ENCODE measurements around the gene PMAIP1.

The PMAIP1 gene

DNA sequence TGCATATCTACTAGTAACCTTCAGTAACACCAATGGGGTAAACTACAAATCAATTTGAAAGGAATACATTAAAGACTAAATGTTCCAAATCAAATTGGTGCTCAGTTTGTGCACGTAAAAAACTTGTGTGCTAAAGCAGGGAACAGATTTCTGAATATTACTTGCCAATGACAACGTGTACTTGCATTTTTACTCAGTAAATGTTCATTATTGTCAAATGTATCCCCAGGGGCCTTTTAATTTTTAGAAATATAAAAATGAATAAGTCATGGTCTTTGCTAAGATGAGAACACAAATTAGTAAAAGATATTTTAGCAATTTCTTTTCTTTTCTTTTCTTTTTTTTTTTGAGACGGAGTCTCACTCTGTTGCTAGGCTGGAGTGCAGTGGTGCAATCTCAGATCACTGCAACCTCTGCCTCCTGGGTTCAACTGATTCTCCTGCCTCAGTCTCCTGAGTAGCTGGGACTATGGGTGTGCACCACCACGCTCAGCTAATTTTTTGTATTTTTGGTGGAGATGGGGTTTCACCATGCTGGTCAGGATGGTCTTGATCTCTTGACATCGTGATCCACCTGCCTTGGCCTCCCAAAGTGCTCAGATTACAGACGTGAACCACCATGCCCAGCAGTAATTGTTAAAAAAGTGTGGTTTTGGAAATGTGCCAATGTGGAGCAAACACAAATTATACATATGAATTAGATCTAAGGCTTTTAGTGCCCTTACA is 52.6 kb downstream of the PMAIP1 start:
- DNase-seq (ENCODE audit: low read depth in 1 of 2, low spot score in 1 of 2) = no peak

Data from stimulated activated CD4-positive, alpha-beta T cell treated with anti-CD3 and anti-CD28 coated beads, Interleukin-15, amount 100 ng/mL, for 1 hour (primary cell).